Hepatocyte (in vitro differentiated cells): Measurements from ENCODE around the gene DNAJA3.

ENCODE experiments used
- EZH2 ChIP-seq: fragments of 200-600 bp; sonication (generic); IDR thresholded peaks from 2 replicates; pipeline ENCODE4 v1.6.1; 2016; ENCODE audit warnings: antibody characterized with exemption, mild to moderate bottlenecking, borderline replicate concordance
- TF ChIP-seq, protein P1 (sequence below): fragments of 200-600 bp; sonication (generic); IDR thresholded peaks from 2 replicates; pipeline ENCODE4 v1.5.1; 2016; ENCODE audit warnings: antibody characterized with exemption, mild to moderate bottlenecking; ENCODE audit not compliant: poor library complexity

DNA sequence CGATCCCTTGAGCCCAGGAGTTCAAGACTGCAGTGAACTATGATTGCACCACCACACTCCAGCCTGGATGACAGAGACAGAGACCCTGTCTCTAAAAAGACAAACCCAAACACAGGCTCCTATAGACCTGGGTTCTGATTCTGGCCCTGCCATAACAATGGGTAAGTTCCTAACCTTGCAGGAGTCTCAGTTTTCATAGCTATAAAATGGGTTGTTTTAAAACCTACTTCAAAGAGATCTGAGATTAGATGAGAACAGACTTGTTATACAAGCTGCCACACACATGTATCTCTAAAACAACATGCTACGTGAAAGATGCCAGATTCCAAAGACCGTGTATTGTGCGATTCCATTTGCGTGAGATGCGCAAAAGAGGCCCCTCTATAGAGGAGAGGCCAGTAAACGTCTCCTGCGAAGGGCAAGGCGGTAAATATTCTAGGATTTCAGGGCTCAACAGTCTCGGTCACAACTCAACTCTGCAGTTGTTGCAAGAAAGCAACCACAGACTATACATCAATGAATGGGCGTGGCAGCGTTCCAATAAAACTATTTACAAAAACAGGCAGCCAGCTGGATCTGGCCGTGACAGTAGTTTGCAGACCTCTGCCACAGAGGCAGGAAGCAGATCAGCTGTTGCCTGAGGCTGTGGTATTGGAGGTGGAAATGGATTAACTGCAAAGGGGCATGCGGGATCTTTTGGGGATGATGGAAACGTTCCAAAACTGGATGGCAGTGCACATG, 15.2 kb upstream of the DNAJA3 start:
- TF ChIP-seq, protein P1, sequence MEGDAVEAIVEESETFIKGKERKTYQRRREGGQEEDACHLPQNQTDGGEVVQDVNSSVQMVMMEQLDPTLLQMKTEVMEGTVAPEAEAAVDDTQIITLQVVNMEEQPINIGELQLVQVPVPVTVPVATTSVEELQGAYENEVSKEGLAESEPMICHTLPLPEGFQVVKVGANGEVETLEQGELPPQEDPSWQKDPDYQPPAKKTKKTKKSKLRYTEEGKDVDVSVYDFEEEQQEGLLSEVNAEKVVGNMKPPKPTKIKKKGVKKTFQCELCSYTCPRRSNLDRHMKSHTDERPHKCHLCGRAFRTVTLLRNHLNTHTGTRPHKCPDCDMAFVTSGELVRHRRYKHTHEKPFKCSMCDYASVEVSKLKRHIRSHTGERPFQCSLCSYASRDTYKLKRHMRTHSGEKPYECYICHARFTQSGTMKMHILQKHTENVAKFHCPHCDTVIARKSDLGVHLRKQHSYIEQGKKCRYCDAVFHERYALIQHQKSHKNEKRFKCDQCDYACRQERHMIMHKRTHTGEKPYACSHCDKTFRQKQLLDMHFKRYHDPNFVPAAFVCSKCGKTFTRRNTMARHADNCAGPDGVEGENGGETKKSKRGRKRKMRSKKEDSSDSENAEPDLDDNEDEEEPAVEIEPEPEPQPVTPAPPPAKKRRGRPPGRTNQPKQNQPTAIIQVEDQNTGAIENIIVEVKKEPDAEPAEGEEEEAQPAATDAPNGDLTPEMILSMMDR, result no peak
- no peak for TF ChIP-seq EZH2
